H9 (cell line): Measurements from ENCODE around the gene RPE65. TPM values are rescaled to one million over a fixed set of nuclear protein-coding genes. Genes with fewer than 3 reads are reported as not detected.
A peak's percentile ranks its signal among the peaks of the same experiment; 100 is the strongest.

Source experiments
- DNase-seq: peaks from one replicate; pipeline ENCODE4 v3.0.0-alpha.2; 2017
- H2AFZ ChIP-seq: one replicate; pipeline ENCODE4 v1.6.1; 2013; ENCODE audit warnings: mild to moderate bottlenecking, low read length, control low read depth, moderate library complexity
- H2AK5ac ChIP-seq: 2 replicates; pipeline ENCODE4 v1.6.1; 2013; ENCODE audit warnings: low read length, control low read depth, mixed read lengths; ENCODE audit not compliant: insufficient read length
- H2BK120ac ChIP-seq: one replicate; pipeline ENCODE4 v1.6.1; 2013; ENCODE audit warnings: low read depth, mild to moderate bottlenecking, low read length, control low read depth, inconsistent platforms; ENCODE audit not compliant: poor library complexity, severe bottlenecking
- H2BK12ac ChIP-seq: 2 replicates; pipeline ENCODE4 v1.6.1; 2013; ENCODE audit warnings: low read length, control low read depth, mixed read lengths, low read depth; ENCODE audit not compliant: insufficient read length
- H2BK15ac ChIP-seq: 2 replicates; pipeline ENCODE4 v1.6.1; 2013; ENCODE audit warnings: low read depth, low read length, control low read depth
- H2BK20ac ChIP-seq: one replicate; pipeline ENCODE4 v1.6.1; 2013; ENCODE audit warnings: low read depth, mild to moderate bottlenecking, low read length, control low read depth, inconsistent platforms; ENCODE audit not compliant: poor library complexity, severe bottlenecking
- H2BK5ac ChIP-seq: 2 replicates; pipeline ENCODE4 v1.6.1; 2013; ENCODE audit warnings: low read length, control low read depth, mixed read lengths; ENCODE audit not compliant: insufficient read length
- H3K14ac ChIP-seq: 2 replicates; pipeline ENCODE4 v1.6.1; 2013; ENCODE audit warnings: low read length, control low read depth; ENCODE audit not compliant: insufficient read depth
- H3K18ac ChIP-seq: 2 replicates; pipeline ENCODE4 v1.6.1; 2013; ENCODE audit warnings: low read depth, mild to moderate bottlenecking, mixed read lengths, low read length, control low read depth; ENCODE audit not compliant: insufficient read length
- H3K23ac ChIP-seq: 2 replicates; pipeline ENCODE4 v1.6.1; 2013; ENCODE audit warnings: low read length, control low read depth, mixed read lengths, low read depth; ENCODE audit not compliant: insufficient read length
- H3K23me2 ChIP-seq: 2 replicates; pipeline ENCODE4 v1.6.1; 2013; ENCODE audit warnings: low read depth, mild to moderate bottlenecking, mixed read lengths, low read length, control low read depth; ENCODE audit not compliant: insufficient read length, poor library complexity, severe bottlenecking
- H3K27ac ChIP-seq: 2 replicates; pipeline ENCODE4 v1.5.1; 2013; ENCODE audit warnings: low read length, control low read depth, mixed read lengths, low read depth; ENCODE audit not compliant: insufficient read length
- H3K27me3 ChIP-seq: 2 replicates; pipeline ENCODE4 v1.6.1; 2013; ENCODE audit warnings: low read length, control low read depth, inconsistent platforms; ENCODE audit not compliant: insufficient read depth
- H3K4ac ChIP-seq: 2 replicates; pipeline ENCODE4 v1.6.1; 2013; ENCODE audit warnings: low read depth, mild to moderate bottlenecking, control low read depth, inconsistent platforms, low read length, moderate library complexity
- H3K4me1 ChIP-seq: 2 replicates; pipeline ENCODE4 v1.6.1; 2013; ENCODE audit warnings: low read length, control low read depth, inconsistent platforms; ENCODE audit not compliant: insufficient read depth
- H3K4me2 ChIP-seq: 2 replicates; pipeline ENCODE4 v1.6.1; 2013; ENCODE audit warnings: low read length, control low read depth, mixed read lengths; ENCODE audit not compliant: insufficient read length, insufficient read depth
- H3K56ac ChIP-seq: 2 replicates; pipeline ENCODE4 v1.6.1; 2013; ENCODE audit warnings: low read depth, mild to moderate bottlenecking, mixed read lengths, low read length, control low read depth; ENCODE audit not compliant: insufficient read length
- H3K79me1 ChIP-seq: 2 replicates; pipeline ENCODE4 v1.6.1; 2013; ENCODE audit warnings: low read depth, mild to moderate bottlenecking, moderate library complexity, low read length, control low read depth, inconsistent platforms; ENCODE audit not compliant: insufficient read depth, poor library complexity, severe bottlenecking
- H3K79me2 ChIP-seq: 2 replicates; pipeline ENCODE4 v1.6.1; 2013; ENCODE audit warnings: low read length, control low read depth, inconsistent platforms; ENCODE audit not compliant: insufficient read depth
- H3K9ac ChIP-seq: 2 replicates; pipeline ENCODE4 v1.6.1; 2013; ENCODE audit warnings: low read length, control low read depth, mixed read lengths; ENCODE audit not compliant: insufficient read length; ENCODE audit errors: extremely low read depth
- H3K9me3 ChIP-seq: one replicate; pipeline ENCODE4 v1.6.1; 2013; ENCODE audit warnings: low read depth, low read length, inconsistent platforms; ENCODE audit not compliant: control insufficient read depth
- H3T11ph ChIP-seq: one replicate; pipeline ENCODE4 v1.6.1; 2013; ENCODE audit warnings: mild to moderate bottlenecking, low read length, control low read depth, inconsistent platforms
- H4K20me1 ChIP-seq: one replicate; pipeline ENCODE4 v1.6.1; 2013; ENCODE audit not compliant: control insufficient read depth, insufficient read length, insufficient read depth
- H4K5ac ChIP-seq: 2 replicates; pipeline ENCODE4 v1.6.1; 2013; ENCODE audit warnings: low read depth, mild to moderate bottlenecking, mixed read lengths, low read length, control low read depth; ENCODE audit not compliant: insufficient read length
- H4K8ac ChIP-seq: replicated peaks from 2 replicates; pipeline ENCODE4 v1.6.1; 2013; ENCODE audit warnings: low read length, control low read depth, mixed read lengths, low read depth; ENCODE audit not compliant: insufficient read length
- H4K91ac ChIP-seq: 2 replicates; pipeline ENCODE4 v1.6.1; 2013; ENCODE audit warnings: low read depth, mild to moderate bottlenecking, moderate library complexity, mixed read lengths, low read length, control low read depth; ENCODE audit not compliant: insufficient read length
- H3K27ac Mint-ChIP-seq, 3 experiments: 2 replicates in 2 of 3; 3 replicates in 1 of 3; pipeline ENCODE4 v1.8.0; 2020 to 2021; ENCODE audit warnings: mixed read lengths in 3 of 3, mild to moderate bottlenecking in 1 of 3, moderate library complexity in 1 of 3
- H3K27me3 Mint-ChIP-seq: 2 replicates; pipeline ENCODE4 v1.8.0; 2021; ENCODE audit warnings: low read depth, mild to moderate bottlenecking, moderate library complexity, mixed read lengths
- H3K36me3 Mint-ChIP-seq, 3 experiments: 2 replicates in 2 of 3; 3 replicates in 1 of 3; pipeline ENCODE4 v1.8.0; 2020 to 2021; ENCODE audit warnings: low read depth in 3 of 3, mixed read lengths in 3 of 3; ENCODE audit not compliant: insufficient read depth in 1 of 3
- H3K4me1 Mint-ChIP-seq, 2 experiments: 2 replicates each; pipeline ENCODE4 v1.8.0; 2020; ENCODE audit warnings: mixed read lengths in 2 of 2
- H3K4me3 Mint-ChIP-seq, 2 experiments: 2 replicates in 1 of 2; 3 replicates in 1 of 2; pipeline ENCODE4 v1.8.0; 2020 to 2021; ENCODE audit warnings: mild to moderate bottlenecking in 2 of 2, mixed read lengths in 2 of 2, moderate library complexity in 1 of 2
- H3K9me3 Mint-ChIP-seq, 2 experiments: 2 replicates in 1 of 2; 3 replicates in 1 of 2; pipeline ENCODE4 v1.8.0; 2020; ENCODE audit warnings: mild to moderate bottlenecking in 2 of 2, mixed read lengths in 2 of 2, moderate library complexity in 1 of 2
- WGBS: extraction: QIAGEN DNeasy Blood & Tissue Kit; methylation state at CpG from one replicate; pipeline ENCODE4 v1.1.7; 2013; ENCODE audit warnings: missing lambda C conversion rate, low lambda C conversion rate, mixed read lengths; ENCODE audit not compliant: insufficient read length; ENCODE audit errors: extremely low coverage; 5-methylcytosine and 5-hydroxymethylcytosine counted together
- total RNA-seq: library from RNA; stranded (reverse); gene quantifications from 2 replicates; pipeline ENCODE4 v1.2.1, GENCODE V29; 2021
- TF ChIP-seq, protein P1 (sequence below): fragments of 200-600 bp; sonication (generic); conservative IDR thresholded peaks from 3 replicates; pipeline ENCODE4 v1.8.0; 2021; ENCODE audit warnings: antibody characterized with exemption, mild to moderate bottlenecking

Gene RPE65
- total RNA-seq, 1 experiment from 2014 or later = not detected

GRCh38 chr1:68464891-68465290, 15.1 kb upstream of the RPE65 start:
- Histone ChIP-seq H3K14ac (no peak overlapping the region), H2BK120ac (no peak overlapping the region), H2BK5ac (no peak overlapping the region), H2BK20ac (no peak overlapping the region), H3K23me2 (no peaks in the 10 kb centered on the region), H2AK5ac (no peak overlapping the region), H3K4me1 (peaks cover 8% of the 10 kb centered on the region; the same call in 1 of the 2 replicates), H3K27me3 (no peaks in the 10 kb centered on the region), H3K23ac (no peak overlapping the region), H2BK15ac (no peak overlapping the region), H4K91ac (no peak overlapping the region), H3K56ac (no peak overlapping the region), H3K9ac (no peak overlapping the region), H3K27ac (no peak overlapping the region), H3K9me3 (peaks cover 6% of the 10 kb centered on the region), H3K4me2 (no peak overlapping the region), H4K20me1 (no peaks in the 10 kb centered on the region), H3K79me2 (no peaks in the 10 kb centered on the region), H4K8ac (no peak overlapping the region), H3K18ac (no peak overlapping the region), H3K4ac (no peak overlapping the region), H3T11ph (no peak overlapping the region), H3K79me1 (no peaks in the 10 kb centered on the region), H2BK12ac (no peak overlapping the region), H4K5ac (no peak overlapping the region), H2AFZ (no peak overlapping the region)
- peak; percentile 55 for DNase-seq
- Mint-ChIP-seq H3K27ac (peak overlapping the region in 1 of 3 experiments; percentile 68; a peak in 2 of 7 replicates), H3K4me1 (peaks cover 19 to 22% of the 10 kb centered on the region in 2 experiments), H3K9me3 (peaks cover 9 to 10% of the 10 kb centered on the region in 2 experiments), H3K36me3 (peaks cover 0 to 9% (median 4%) of the 10 kb centered on the region in 3 experiments; a peak in 5 of 7 replicates), H3K4me3 (no peak overlapping the region), H3K27me3 (peaks cover 22% of the 10 kb centered on the region)
- no CpG with 5 or more reads among the region's 6 CpGs for WGBS
- TF ChIP-seq, protein P1, sequence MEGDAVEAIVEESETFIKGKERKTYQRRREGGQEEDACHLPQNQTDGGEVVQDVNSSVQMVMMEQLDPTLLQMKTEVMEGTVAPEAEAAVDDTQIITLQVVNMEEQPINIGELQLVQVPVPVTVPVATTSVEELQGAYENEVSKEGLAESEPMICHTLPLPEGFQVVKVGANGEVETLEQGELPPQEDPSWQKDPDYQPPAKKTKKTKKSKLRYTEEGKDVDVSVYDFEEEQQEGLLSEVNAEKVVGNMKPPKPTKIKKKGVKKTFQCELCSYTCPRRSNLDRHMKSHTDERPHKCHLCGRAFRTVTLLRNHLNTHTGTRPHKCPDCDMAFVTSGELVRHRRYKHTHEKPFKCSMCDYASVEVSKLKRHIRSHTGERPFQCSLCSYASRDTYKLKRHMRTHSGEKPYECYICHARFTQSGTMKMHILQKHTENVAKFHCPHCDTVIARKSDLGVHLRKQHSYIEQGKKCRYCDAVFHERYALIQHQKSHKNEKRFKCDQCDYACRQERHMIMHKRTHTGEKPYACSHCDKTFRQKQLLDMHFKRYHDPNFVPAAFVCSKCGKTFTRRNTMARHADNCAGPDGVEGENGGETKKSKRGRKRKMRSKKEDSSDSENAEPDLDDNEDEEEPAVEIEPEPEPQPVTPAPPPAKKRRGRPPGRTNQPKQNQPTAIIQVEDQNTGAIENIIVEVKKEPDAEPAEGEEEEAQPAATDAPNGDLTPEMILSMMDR = no peak
